ENCODE data around the gene RPL39L. TPM values are rescaled to one million over a fixed set of nuclear protein-coding genes. Genes with fewer than 3 reads are reported as not detected.

Gene RPL39L
- total RNA-seq, 4 donors from 2014 or later, result 2.4 to 18.6 (median 12.4) TPM

DNA sequence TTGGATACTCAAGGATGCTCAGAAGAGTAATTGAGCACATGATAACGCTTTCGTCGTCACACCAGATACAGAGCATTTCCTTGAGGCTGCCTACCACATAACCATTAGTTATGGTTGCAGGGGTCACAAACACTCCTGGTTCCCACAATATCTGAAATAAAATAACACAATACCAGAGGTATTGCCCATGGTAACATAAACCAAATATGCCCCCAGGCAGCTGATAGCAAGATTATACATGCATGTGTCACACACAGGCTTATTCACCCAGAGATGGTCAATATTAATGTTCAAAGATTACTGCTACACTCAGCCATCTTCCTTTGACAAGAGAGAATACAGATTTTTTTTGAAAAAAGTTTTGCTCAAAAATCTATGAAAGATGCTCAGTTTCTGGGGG is 7.3 kb downstream of the RPL39L start:
- Histone ChIP-seq H3K4me1 (peaks cover 0 to 5% (median 0%) of the 10 kb centered on the region in 3 donors), H3K9me3 (no peaks in the 10 kb centered on the region), H3K36me3 (no peaks in the 10 kb centered on the region), H3K4me3 (no peak overlapping the region), H3K27ac (no peak overlapping the region), H3K27me3 (no peaks in the 10 kb centered on the region)
- TF ChIP-seq, protein P1, sequence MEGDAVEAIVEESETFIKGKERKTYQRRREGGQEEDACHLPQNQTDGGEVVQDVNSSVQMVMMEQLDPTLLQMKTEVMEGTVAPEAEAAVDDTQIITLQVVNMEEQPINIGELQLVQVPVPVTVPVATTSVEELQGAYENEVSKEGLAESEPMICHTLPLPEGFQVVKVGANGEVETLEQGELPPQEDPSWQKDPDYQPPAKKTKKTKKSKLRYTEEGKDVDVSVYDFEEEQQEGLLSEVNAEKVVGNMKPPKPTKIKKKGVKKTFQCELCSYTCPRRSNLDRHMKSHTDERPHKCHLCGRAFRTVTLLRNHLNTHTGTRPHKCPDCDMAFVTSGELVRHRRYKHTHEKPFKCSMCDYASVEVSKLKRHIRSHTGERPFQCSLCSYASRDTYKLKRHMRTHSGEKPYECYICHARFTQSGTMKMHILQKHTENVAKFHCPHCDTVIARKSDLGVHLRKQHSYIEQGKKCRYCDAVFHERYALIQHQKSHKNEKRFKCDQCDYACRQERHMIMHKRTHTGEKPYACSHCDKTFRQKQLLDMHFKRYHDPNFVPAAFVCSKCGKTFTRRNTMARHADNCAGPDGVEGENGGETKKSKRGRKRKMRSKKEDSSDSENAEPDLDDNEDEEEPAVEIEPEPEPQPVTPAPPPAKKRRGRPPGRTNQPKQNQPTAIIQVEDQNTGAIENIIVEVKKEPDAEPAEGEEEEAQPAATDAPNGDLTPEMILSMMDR (IDR thresholded peaks at IDR 0.05), result no peak
- TF ChIP-seq POLR2A (IDR thresholded peaks at IDR 0.05), result no peak
- intact Hi-C loops (cut with DNase I), result no loop called here
- no peak for DNase-seq
- 89 to 92% methylated on average over 3 of the region's 3 CpGs for WGBS, 2 donors

DNA sequence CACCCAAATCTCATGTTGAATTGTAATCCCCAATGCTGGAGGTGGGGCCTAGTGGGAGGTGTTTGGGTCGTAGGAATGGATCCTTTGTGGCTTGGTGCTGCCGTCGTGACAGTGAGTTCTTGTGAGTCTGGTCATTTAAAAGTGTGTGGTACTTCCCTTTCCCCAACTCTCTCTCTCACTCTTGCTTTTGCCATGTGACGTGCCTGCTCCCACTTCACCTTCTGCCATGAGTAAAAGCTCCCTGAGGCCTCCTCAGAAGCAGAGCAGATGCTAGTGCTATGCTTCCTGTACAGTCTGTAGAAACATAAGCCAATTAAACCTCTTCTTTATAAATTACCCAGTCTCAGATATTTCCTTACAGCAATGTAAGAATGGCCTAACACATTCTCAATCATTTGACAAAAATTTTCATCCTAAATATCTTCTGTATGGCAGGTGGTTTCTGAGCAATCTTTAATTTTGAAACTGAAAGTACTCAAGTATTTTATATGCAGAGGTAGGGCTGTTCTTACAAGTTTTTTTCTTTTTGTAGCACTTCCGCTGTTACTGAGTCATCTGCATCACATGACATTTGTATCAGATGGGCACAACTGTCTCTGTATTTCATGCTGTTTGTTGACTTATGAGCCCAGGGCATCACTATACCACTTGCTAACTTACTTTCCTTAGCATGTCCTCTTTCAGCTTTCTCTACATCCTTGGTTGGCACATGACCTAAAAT is 8.8 kb downstream of the RPL39L start:
- WGBS, 2 donors, result 67 to 71% methylated on average over 5 of the region's 5 CpGs
- Histone ChIP-seq H3K9me3 (no peaks in the 10 kb centered on the region), H3K4me3 (peak overlapping the region in 1 of 4 donors; percentile 12), H3K4me1 (peaks cover 0 to 5% (median 0%) of the 10 kb centered on the region in 3 donors), H3K27ac (peak overlapping the region; percentile 4 to 76 (median 46)), H3K27me3 (no peaks in the 10 kb centered on the region), H3K36me3 (no peaks in the 10 kb centered on the region)
- DNase-seq, result no peak
- peak in 1 of 4 donors; percentile 17 for TF ChIP-seq POLR2A (IDR thresholded peaks at IDR 0.05)
- TF ChIP-seq, protein P1 (IDR thresholded peaks at IDR 0.05), result no peak
- intact Hi-C loops (cut with DNase I), result no loop called here

DNA sequence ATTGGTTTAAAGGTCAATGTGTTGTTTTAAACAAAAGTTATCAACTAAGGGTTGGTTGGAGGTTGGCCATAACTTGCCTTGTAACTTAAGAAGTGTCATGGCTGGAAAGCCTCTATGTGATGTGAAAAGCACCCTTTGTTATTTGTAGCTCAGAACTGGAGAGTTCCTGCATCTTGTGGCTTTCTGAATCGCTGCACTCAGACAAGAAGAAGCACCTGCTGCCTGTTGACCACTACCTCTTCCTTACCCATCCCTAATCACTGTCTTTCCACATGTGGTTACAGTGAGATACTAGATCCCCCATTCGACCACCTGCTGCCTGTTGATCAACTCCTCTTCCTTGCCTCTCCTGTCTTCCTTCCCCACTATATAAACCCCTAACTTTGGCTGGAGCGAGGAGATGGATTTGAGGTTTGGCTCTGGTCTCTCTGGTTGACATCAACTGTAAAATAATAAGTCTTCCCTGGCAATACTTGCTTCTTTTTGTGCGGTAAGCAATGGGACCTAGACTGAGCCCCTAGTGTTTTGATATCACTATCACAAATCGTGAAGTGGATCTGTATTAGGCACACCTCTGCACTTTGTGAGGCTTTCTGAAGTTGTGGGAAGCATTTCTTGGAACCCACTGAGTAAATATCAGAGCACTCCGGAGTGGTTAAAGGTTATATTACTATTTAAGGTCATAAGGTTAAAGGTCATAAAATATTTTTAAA is 13.8 kb downstream of the RPL39L start:
- 84 to 90% methylated on average over 6 of the region's 6 CpGs for WGBS, 2 donors
- intact Hi-C loops (cut with DNase I), result no loop called here
- H3K4me3 ChIP-seq, result no peak overlapping the region

DNA sequence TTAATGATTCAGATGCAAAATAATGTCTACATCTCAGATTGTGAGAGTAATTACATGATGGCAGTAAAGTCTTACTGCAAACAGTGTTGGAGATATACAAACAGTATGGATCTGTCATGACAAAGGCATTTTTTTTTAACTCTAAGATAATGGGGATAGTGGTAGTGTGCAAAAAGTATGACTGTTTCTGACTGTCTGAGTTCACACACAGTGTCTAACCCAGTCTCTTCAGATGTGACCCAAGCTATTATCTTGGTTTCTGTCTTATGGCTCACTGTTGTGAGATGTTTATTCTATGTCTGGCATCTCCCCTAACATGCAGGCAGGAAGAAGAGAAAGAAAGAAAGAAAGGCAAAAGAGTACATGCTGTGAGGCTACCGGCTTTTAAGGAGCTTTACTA is 17.0 kb downstream of the RPL39L start:
- DNase-seq, result no peak
- Histone ChIP-seq H3K27ac (no peak overlapping the region), H3K36me3 (peaks cover 0 to 13% (median 0%) of the 10 kb centered on the region in 3 donors), H3K4me3 (no peak overlapping the region), H3K4me1 (no peaks in the 10 kb centered on the region), H3K27me3 (no peaks in the 10 kb centered on the region), H3K9me3 (no peaks in the 10 kb centered on the region)
- TF ChIP-seq, protein P1 (IDR thresholded peaks at IDR 0.05), result no peak
- no peak for TF ChIP-seq POLR2A (IDR thresholded peaks at IDR 0.05)
- intact Hi-C loops (cut with DNase I), result no loop called here
- 89 to 100% methylated on average over 1 of the region's 1 CpG for WGBS, 2 donors

More for the DNA sequence above, 13.8 kb downstream of the RPL39L start:
- TF ChIP-seq, protein P1 (IDR thresholded peaks at IDR 0.05), result no peak
- no peak for TF ChIP-seq POLR2A (IDR thresholded peaks at IDR 0.05)
- no peaks in the 10 kb centered on the region for H3K4me1 ChIP-seq
- DNase-seq, result no peak
- no peaks in the 10 kb centered on the region for H3K27me3 ChIP-seq
- peaks cover 0 to 9% (median 0%) of the 10 kb centered on the region in 3 donors for H3K36me3 ChIP-seq
- H3K9me3 ChIP-seq, result no peaks in the 10 kb centered on the region
- H3K27ac ChIP-seq, result no peak overlapping the region

DNA sequence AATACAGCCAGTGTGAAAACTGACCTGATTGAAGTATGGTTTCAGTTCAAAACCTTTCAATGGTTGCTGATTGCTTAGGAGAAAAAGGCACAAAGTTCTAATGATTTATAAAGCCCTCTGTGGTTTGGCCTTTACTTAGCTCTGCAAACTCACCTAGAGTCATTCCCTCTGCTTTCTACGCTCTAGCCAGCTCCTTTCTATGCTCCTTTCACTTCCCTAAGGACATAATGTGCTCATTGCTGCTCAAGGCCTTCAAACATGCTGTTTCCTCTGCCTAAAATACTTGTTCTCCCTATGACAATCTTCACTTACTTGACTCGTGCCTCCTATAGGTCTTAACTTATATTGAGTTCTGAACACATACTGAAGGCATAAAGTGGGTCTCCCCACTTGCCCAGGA is 19.0 kb downstream of the RPL39L start:
- Histone ChIP-seq H3K4me1 (no peaks in the 10 kb centered on the region), H3K27ac (no peak overlapping the region), H3K36me3 (peaks cover 0 to 13% (median 0%) of the 10 kb centered on the region in 3 donors), H3K4me3 (no peak overlapping the region), H3K27me3 (no peaks in the 10 kb centered on the region), H3K9me3 (no peaks in the 10 kb centered on the region)
- TF ChIP-seq POLR2A (IDR thresholded peaks at IDR 0.05), result no peak
- TF ChIP-seq, protein P1 (IDR thresholded peaks at IDR 0.05), result no peak
- DNase-seq, result no peak
- WGBS, 2 donors, result 75 to 86% methylated on average over 2 of the region's 2 CpGs
- intact Hi-C loops (cut with DNase I), result no loop called here
